ENCODE measurements around the gene AGXT2.

AGXT2 gene

GRCh38 chr5:35092703-35093102 lies 45.0 kb upstream of the AGXT2 start:
- POLR2A ChIA-PET = no interaction called here

GRCh38 chr5:35091704-35092103 lies 44.0 kb upstream of the AGXT2 start:
- ChIA-PET POLR2A (no interaction called here), CTCF (no interaction called here)
- DNase-seq (ENCODE audit: extremely low spot score) = no peak
- TF ChIP-seq L3MBTL2 (conservative IDR thresholded peaks at IDR 0.05) (no peak), NFRKB (IDR thresholded peaks at IDR 0.05) (no peak), CTBP1 (IDR thresholded peaks at IDR 0.05; ENCODE audit: borderline replicate concordance) (no peak), FOXK2 (IDR thresholded peaks at IDR 0.05) (no peak), BHLHE40 (IDR thresholded peaks at IDR 0.05; ENCODE audit: borderline replicate concordance) (no peak), FOXA1 (IDR thresholded peaks at IDR 0.05) (no peak), ARNT (IDR thresholded peaks at IDR 0.05) (no peak), FOXM1 (IDR thresholded peaks at IDR 0.05; ENCODE audit: borderline replicate concordance) (no peak), TARDBP (IDR thresholded peaks at IDR 0.05) (no peak)

More at GRCh38 chr5:35092703-35093102, 45.0 kb upstream of the AGXT2 start:
- TF ChIP-seq SP1 (IDR thresholded peaks at IDR 0.05) (no peak), ARNT (IDR thresholded peaks at IDR 0.05) (no peak), FOXM1 (IDR thresholded peaks at IDR 0.05; ENCODE audit: borderline replicate concordance) (no peak), ZNF384 (IDR thresholded peaks at IDR 0.05) (no peak), LEF1 (IDR thresholded peaks at IDR 0.05; ENCODE audit: borderline replicate concordance) (no peak), ELF4 (IDR thresholded peaks at IDR 0.05) (no peak), BHLHE40 (IDR thresholded peaks at IDR 0.05; ENCODE audit: borderline replicate concordance) (no peak), TARDBP (IDR thresholded peaks at IDR 0.05) (no peak), NFRKB (IDR thresholded peaks at IDR 0.05) (no peak), HDGF (IDR thresholded peaks at IDR 0.05; ENCODE audit: borderline replicate concordance) (no peak), PKNOX1 (IDR thresholded peaks at IDR 0.05) (no peak), CTBP1 (IDR thresholded peaks at IDR 0.05; ENCODE audit: borderline replicate concordance) (no peak), FOXK2 (IDR thresholded peaks at IDR 0.05) (no peak)
- no peak for DNase-seq (ENCODE audit: extremely low spot score)
- CTCF ChIA-PET = no interaction called here

- ChIA-PET CTCF (no interaction called here), POLR2A (no interaction called here)
- peak; percentile 61 for DNase-seq (ENCODE audit: extremely low spot score)
- TF ChIP-seq BHLHE40 (IDR thresholded peaks at IDR 0.05; ENCODE audit: borderline replicate concordance) (no peak), LEF1 (IDR thresholded peaks at IDR 0.05; ENCODE audit: borderline replicate concordance) (no peak), HDGF (IDR thresholded peaks at IDR 0.05; ENCODE audit: borderline replicate concordance) (no peak), FOXK2 (IDR thresholded peaks at IDR 0.05) (no peak), ARNT (IDR thresholded peaks at IDR 0.05) (no peak), SUZ12 (IDR thresholded peaks at IDR 0.05) (no peak), ELF4 (IDR thresholded peaks at IDR 0.05) (no peak), SP1 (IDR thresholded peaks at IDR 0.05) (no peak), CTBP1 (IDR thresholded peaks at IDR 0.05; ENCODE audit: borderline replicate concordance) (no peak), L3MBTL2 (conservative IDR thresholded peaks at IDR 0.05) (no peak), NFRKB (IDR thresholded peaks at IDR 0.05) (no peak), TARDBP (IDR thresholded peaks at IDR 0.05) (no peak), FOXM1 (IDR thresholded peaks at IDR 0.05; ENCODE audit: borderline replicate concordance) (no peak), ZNF384 (IDR thresholded peaks at IDR 0.05) (no peak), PKNOX1 (IDR thresholded peaks at IDR 0.05) (no peak), FOXA1 (IDR thresholded peaks at IDR 0.05) (no peak)
Observed at GRCh38 chr5:35089334-35090314, 41.9 kb upstream of the AGXT2 start.

GRCh38 chr5:35087991-35088390 lies 40.2 kb upstream of the AGXT2 start:
- no peak for DNase-seq (ENCODE audit: extremely low spot score)
- CTCF ChIA-PET = no interaction called here
- TF ChIP-seq FOXA1 (IDR thresholded peaks at IDR 0.05) (no peak), ARNT (IDR thresholded peaks at IDR 0.05) (no peak), PKNOX1 (IDR thresholded peaks at IDR 0.05) (no peak), NFRKB (IDR thresholded peaks at IDR 0.05) (no peak), LEF1 (IDR thresholded peaks at IDR 0.05; ENCODE audit: borderline replicate concordance) (no peak), L3MBTL2 (conservative IDR thresholded peaks at IDR 0.05) (no peak), TARDBP (IDR thresholded peaks at IDR 0.05) (no peak), ELF4 (IDR thresholded peaks at IDR 0.05) (no peak), ZNF384 (IDR thresholded peaks at IDR 0.05) (no peak), CTBP1 (IDR thresholded peaks at IDR 0.05; ENCODE audit: borderline replicate concordance) (no peak)
- POLR2A ChIA-PET = no interaction called here

- no peak for TF ChIP-seq HDGF (IDR thresholded peaks at IDR 0.05; ENCODE audit: borderline replicate concordance)
- no peak for TF ChIP-seq ARNT (IDR thresholded peaks at IDR 0.05)
- no peak for TF ChIP-seq SP1 (IDR thresholded peaks at IDR 0.05)
- CTCF ChIA-PET = no interaction called here
- POLR2A ChIA-PET = no interaction called here
- no peak for DNase-seq (ENCODE audit: extremely low spot score)
Observed at GRCh38 chr5:35083150-35083549, 35.4 kb upstream of the AGXT2 start.

- ChIA-PET CTCF (no interaction called here), POLR2A (no interaction called here)
- no peak for DNase-seq (ENCODE audit: extremely low spot score)
- TF ChIP-seq FOXK2 (IDR thresholded peaks at IDR 0.05) (no peak), PKNOX1 (IDR thresholded peaks at IDR 0.05) (no peak), FOXM1 (IDR thresholded peaks at IDR 0.05; ENCODE audit: borderline replicate concordance) (no peak), CTBP1 (IDR thresholded peaks at IDR 0.05; ENCODE audit: borderline replicate concordance) (no peak)
Observed at GRCh38 chr5:35082530-35082929, 34.8 kb upstream of the AGXT2 start.
